ENCODE results near the gene TXNDC16.

GRCh38 chr14:52417139-52417538 is 135.2 kb downstream of the TXNDC16 start:
- TF ChIP-seq CTCF (IDR thresholded peaks at IDR 0.05; ENCODE audit: insufficient read depth, low read length, poor library complexity, severe bottlenecking), result no peak
- TF ChIP-seq EZH2phosphoT487 (conservative IDR thresholded peaks at IDR 0.05; ENCODE audit: low read length), result no peak

Data from SU-DHL-6 (cell line).